B cell (primary cell): ENCODE data around the gene FNDC4. TPM values are rescaled to one million over a fixed set of nuclear protein-coding genes. Genes with fewer than 3 reads are reported as not detected.

ENCODE experiments used
- ATAC-seq: fragments of 200-7000 bp; cut with Tn5 transposase; one replicate; pipeline ENCODE4 v1.10.0; 2021; ENCODE audit warnings: low read depth, mild to moderate bottlenecking, moderate number of reproducible peaks, moderate library complexity
- CTCF ChIA-PET: fragments of 350-600 bp; sonication (Branson Sonifier 250); formaldehyde crosslinking; loops from one replicate; lab custom pipeline; 2021; ENCODE audit warnings: antibody characterized with exemption, inconsistent platforms; lab: Charles Lee
- POLR2A ChIA-PET: fragments of 350-600 bp; sonication (Branson Sonifier 250); formaldehyde crosslinking; loops from one replicate; lab custom pipeline; 2021; ENCODE audit warnings: antibody characterized with exemption; lab: Charles Lee
- DNase-seq: peaks from one replicate; pipeline ENCODE4 v3.0.0; 2013
- H2AFZ ChIP-seq: 2 replicates; pipeline ENCODE4 v1.6.1; 2012; ENCODE audit warnings: mild to moderate bottlenecking, low read depth, low read length; ENCODE audit not compliant: insufficient read depth, poor library complexity, severe bottlenecking
- H3K27ac ChIP-seq, 2 donors: 1 replicate in 1 of 2; 2 replicates in 1 of 2; pipeline ENCODE4 v1.5.1; 2012 to 2013; ENCODE audit warnings: low read length in 2 of 2, mild to moderate bottlenecking in 2 of 2, moderate library complexity in 1 of 2
- H3K27me3 ChIP-seq, 4 experiments: fragments of 200-600 bp in 1 of 4; sonication (generic) in 1 of 4; replicated peaks in 1 of 4; 1 replicate in 2 of 4; 2 replicates in 2 of 4; pipeline versions ENCODE4 v1.6.1 to v1.7.0; 2013 to 2016; ENCODE audit warnings: low read length in 3 of 4, mild to moderate bottlenecking in 2 of 4, mixed read lengths in 1 of 4, moderate library complexity in 1 of 4; ENCODE audit not compliant: insufficient read depth in 4 of 4, control insufficient read depth in 3 of 4; ENCODE audit errors: control extremely low read depth in 1 of 4
- H3K36me3 ChIP-seq, 2 experiments: replicated peaks in 1 of 2; 1 replicate in 1 of 2; 2 replicates in 1 of 2; pipeline versions ENCODE4 v1.6.1 to v1.7.1; 2013; ENCODE audit warnings: low read length in 1 of 2; ENCODE audit not compliant: insufficient read depth in 2 of 2, control insufficient read depth in 1 of 2; ENCODE audit errors: control extremely low read depth in 1 of 2, extremely low read depth in 1 of 2
- H3K4me1 ChIP-seq, 2 donors: fragments of 200-600 bp in 1 of 2; sonication (generic) in 1 of 2; 1 replicate in 1 of 2; 2 replicates in 1 of 2; pipeline versions ENCODE4 v1.5.1 to v1.6.1; 2013 to 2017; ENCODE audit warnings: low read length in 2 of 2; ENCODE audit not compliant: control insufficient read depth in 2 of 2, insufficient read depth in 2 of 2
- H3K4me2 ChIP-seq: replicated peaks from 2 replicates; pipeline ENCODE3; 2012; ENCODE audit warnings: mild to moderate bottlenecking, low read depth, low read length; ENCODE audit not compliant: poor library complexity, severe bottlenecking
- H3K4me3 ChIP-seq, 5 experiments: fragments of 200-600 bp in 1 of 5; sonication (generic) in 1 of 5; 1 replicate in 3 of 5; 2 replicates in 2 of 5; pipeline versions ENCODE4 v1.5.1 to v1.7.0; 2011 to 2016; ENCODE audit warnings: low read length in 4 of 5, mild to moderate bottlenecking in 4 of 5, low read depth in 2 of 5, control low read depth in 1 of 5, moderate library complexity in 1 of 5; ENCODE audit not compliant: insufficient read depth in 1 of 5; ENCODE audit errors: control extremely low read depth in 1 of 5, extremely low read depth in 1 of 5
- H3K79me2 ChIP-seq: fragments of 200-600 bp; sonication (generic); one replicate; pipeline ENCODE4 v1.6.0; 2016; ENCODE audit warnings: low read length; ENCODE audit not compliant: control insufficient read depth, insufficient read depth
- H3K9ac ChIP-seq: fragments of 200-600 bp; sonication (generic); 2 replicates; pipeline ENCODE4 v1.6.1; 2017; ENCODE audit warnings: mild to moderate bottlenecking, low read length, moderate library complexity
- H3K9me3 ChIP-seq, 3 donors: one replicate each; pipeline versions ENCODE4 v1.6.1 to v1.7.1; 2013; ENCODE audit warnings: low read length in 2 of 3; ENCODE audit not compliant: control insufficient read depth in 2 of 3, insufficient read depth in 1 of 3; ENCODE audit errors: control extremely low read depth in 1 of 3
- H4K20me1 ChIP-seq: 2 replicates; pipeline ENCODE4 v1.6.0; 2012; ENCODE audit warnings: mild to moderate bottlenecking, low read length; ENCODE audit not compliant: insufficient read depth, control insufficient read depth, poor library complexity, severe bottlenecking
- H3K27ac Mint-ChIP-seq: one replicate; pipeline ENCODE4 v1.8.0; 2021; ENCODE audit warnings: mixed read lengths
- H3K27me3 Mint-ChIP-seq: one replicate; pipeline ENCODE4 v1.8.0; 2021; ENCODE audit warnings: mixed read lengths
- H3K4me1 Mint-ChIP-seq: one replicate; pipeline ENCODE4 v1.8.0; 2021; ENCODE audit warnings: mixed read lengths
- H3K4me3 Mint-ChIP-seq: one replicate; pipeline ENCODE4 v1.8.0; 2021; ENCODE audit warnings: mixed read lengths
- H3K9me3 Mint-ChIP-seq: one replicate; pipeline ENCODE4 v1.8.0; 2022; ENCODE audit warnings: mixed read lengths; ENCODE audit not compliant: insufficient read depth
- EZH2 ChIP-seq: IDR thresholded peaks from 2 replicates; pipeline ENCODE4 v1.6.1; 2012; ENCODE audit warnings: borderline replicate concordance, low read depth, mild to moderate bottlenecking, moderate library complexity, low read length; ENCODE audit not compliant: insufficient read depth, poor library complexity, severe bottlenecking
- WGBS: methylation state at CpG from one replicate; pipeline ENCODE4 v1.1.5; 2013; ENCODE audit warnings: missing lambda C conversion rate; ENCODE audit not compliant: insufficient coverage; 5-methylcytosine and 5-hydroxymethylcytosine counted together
- intact Hi-C: fragments of 100-400 bp; cut with micrococcal nuclease; formaldehyde crosslinking; loops from one replicate; pipeline ENCODE4 v1.10.0; 2022
- polyA plus RNA-seq: library from polyadenylated mRNA; depleted of rRNA; stranded (reverse); fragments of >200 nt; gene quantifications from 2 replicates; pipeline ENCODE4 v1.2.3, GENCODE V29; 2012
- total RNA-seq, 2 donors: library from RNA; stranded (reverse); fragments of 120-200 nt in 1 of 2; gene quantifications; 1 replicate in 1 of 2; 2 replicates in 1 of 2; pipeline versions ENCODE4 v1.2.3 to v1.2.4, GENCODE V29; 2013 to 2022
- TF ChIP-seq, protein P1 (sequence below): fragments of 200-600 bp; IDR thresholded peaks from one replicate; pipeline ENCODE4 v1.8.0; 2022; ENCODE audit warnings: antibody characterized with exemption, mild to moderate bottlenecking

FNDC4 gene
- total and polyA plus RNA-seq, 2 donors (not counting 1 experiment from before 2014, with no cell fraction given), result 0.31 TPM; not detected in 1

DNA sequence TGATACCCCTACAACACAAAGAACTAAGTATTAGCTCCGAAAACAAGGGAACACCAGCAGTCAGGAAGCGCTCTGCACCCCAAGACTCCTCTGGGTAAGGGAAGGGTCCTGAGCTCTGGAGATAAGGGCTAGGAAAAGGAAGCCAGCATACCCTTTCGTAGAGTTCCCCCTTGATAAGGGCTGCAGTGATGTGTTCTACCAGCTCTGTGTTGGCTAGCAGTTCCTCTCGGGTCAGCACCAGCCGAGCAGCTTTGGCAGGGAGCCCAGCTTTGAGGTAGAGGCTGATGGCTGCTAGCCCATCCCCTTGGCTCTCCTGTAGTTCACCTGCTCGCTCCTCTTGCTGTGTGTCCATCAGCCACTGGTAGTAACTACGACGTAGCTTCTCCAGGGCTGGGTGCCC lies 33.9 kb downstream of the FNDC4 start:
- Mint-ChIP-seq H3K27ac (no peak overlapping the region), H3K4me1 (no peaks in the 10 kb centered on the region), H3K9me3 (no peaks in the 10 kb centered on the region), H3K27me3 (no peaks in the 10 kb centered on the region), H3K4me3 (no peak overlapping the region)
- WGBS, result 67% methylated on average over 6 of the region's 8 CpGs
- no peak overlapping the region for H3K4me3 ChIP-seq
- H3K27me3 ChIP-seq, result no peaks in the 10 kb centered on the region
- intact Hi-C loops, result no loop called here
- ChIA-PET POLR2A (no interaction called here), CTCF (no interaction called here)
- no peak for DNase-seq
- ATAC-seq, result no peak
- no peak for TF ChIP-seq EZH2
- TF ChIP-seq, protein P1, sequence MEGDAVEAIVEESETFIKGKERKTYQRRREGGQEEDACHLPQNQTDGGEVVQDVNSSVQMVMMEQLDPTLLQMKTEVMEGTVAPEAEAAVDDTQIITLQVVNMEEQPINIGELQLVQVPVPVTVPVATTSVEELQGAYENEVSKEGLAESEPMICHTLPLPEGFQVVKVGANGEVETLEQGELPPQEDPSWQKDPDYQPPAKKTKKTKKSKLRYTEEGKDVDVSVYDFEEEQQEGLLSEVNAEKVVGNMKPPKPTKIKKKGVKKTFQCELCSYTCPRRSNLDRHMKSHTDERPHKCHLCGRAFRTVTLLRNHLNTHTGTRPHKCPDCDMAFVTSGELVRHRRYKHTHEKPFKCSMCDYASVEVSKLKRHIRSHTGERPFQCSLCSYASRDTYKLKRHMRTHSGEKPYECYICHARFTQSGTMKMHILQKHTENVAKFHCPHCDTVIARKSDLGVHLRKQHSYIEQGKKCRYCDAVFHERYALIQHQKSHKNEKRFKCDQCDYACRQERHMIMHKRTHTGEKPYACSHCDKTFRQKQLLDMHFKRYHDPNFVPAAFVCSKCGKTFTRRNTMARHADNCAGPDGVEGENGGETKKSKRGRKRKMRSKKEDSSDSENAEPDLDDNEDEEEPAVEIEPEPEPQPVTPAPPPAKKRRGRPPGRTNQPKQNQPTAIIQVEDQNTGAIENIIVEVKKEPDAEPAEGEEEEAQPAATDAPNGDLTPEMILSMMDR, result no peak
- no peaks in the 10 kb centered on the region for H3K79me2 ChIP-seq
- H3K4me2 ChIP-seq, result no peak overlapping the region
- no peak overlapping the region for H3K9ac ChIP-seq
- H3K9me3 ChIP-seq, result no peaks in the 10 kb centered on the region
- H3K27ac ChIP-seq, result no peak overlapping the region
- H3K36me3 ChIP-seq, result peaks cover 0 to 12% of the 10 kb centered on the region in 2 experiments
- H2AFZ ChIP-seq, result no peak overlapping the region
- no peaks in the 10 kb centered on the region for H4K20me1 ChIP-seq
- H3K4me1 ChIP-seq, result no peaks in the 10 kb centered on the region

DNA sequence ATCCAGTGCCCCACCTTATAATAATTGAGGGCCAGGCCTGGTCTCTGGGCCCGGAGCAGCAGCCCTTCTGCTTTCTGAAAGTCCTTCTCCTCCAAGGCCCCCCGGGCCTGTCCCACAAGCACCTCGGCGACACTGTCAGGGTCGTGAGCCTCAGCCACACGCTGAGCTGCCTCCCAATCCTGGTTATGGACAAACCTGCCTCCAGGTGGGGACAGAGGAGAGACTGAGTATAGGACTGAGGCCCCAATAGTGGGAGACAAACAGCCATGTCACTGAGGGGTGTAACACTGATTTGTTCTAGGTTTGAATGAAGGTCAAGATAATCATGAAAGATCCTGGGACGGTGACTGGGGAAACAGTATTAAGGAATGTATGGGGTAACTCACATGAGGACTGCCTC lies 41.0 kb downstream of the FNDC4 start:
- TF ChIP-seq, protein P1, result no peak
- no peak overlapping the region for H3K4me3 ChIP-seq
- CTCF ChIA-PET, result no interaction called here
- H3K4me2 ChIP-seq, result no peak overlapping the region
- no peak overlapping the region for H3K27ac ChIP-seq
- H3K4me1 Mint-ChIP-seq, result no peaks in the 10 kb centered on the region
- no peaks in the 10 kb centered on the region for H3K4me1 ChIP-seq
- intact Hi-C loops, result no loop called here
- H3K27ac Mint-ChIP-seq, result no peak overlapping the region
- no peak overlapping the region for H3K9ac ChIP-seq
- no peaks in the 10 kb centered on the region for H3K9me3 ChIP-seq
- no peak overlapping the region for H3K4me3 Mint-ChIP-seq
- peaks cover 6 to 29% of the 10 kb centered on the region in 2 experiments for H3K36me3 ChIP-seq
- H3K9me3 Mint-ChIP-seq, result no peaks in the 10 kb centered on the region
- ATAC-seq (no peak), DNase-seq (no peak)
- H4K20me1 ChIP-seq, result no peaks in the 10 kb centered on the region
- WGBS, result 97% methylated on average over 7 of the region's 7 CpGs
- POLR2A ChIA-PET, result no interaction called here
- H3K27me3 ChIP-seq, result no peaks in the 10 kb centered on the region
- H3K27me3 Mint-ChIP-seq, result no peaks in the 10 kb centered on the region
- no peak overlapping the region for H2AFZ ChIP-seq
- no peaks in the 10 kb centered on the region for H3K79me2 ChIP-seq
